ENCODE data around the gene TLE7.

Gene TLE7

GRCh38 chr16:71442051-71442440, at the start of gene TLE7:
TLE7 (minus strand) TSS chr16:71442054; CDS start chr16:71433324, 8,730 bp downstream.
- no peak for TF ChIP-seq CTCF (conservative IDR thresholded peaks at IDR 0.05; ENCODE audit: low read length)
- H3K4me3 ChIP-seq (ENCODE audit: low read length): no peak within 1 kb of the TSS
- no peak for DNase-seq (ENCODE audit: low read depth)

- DNase-seq (ENCODE audit: low read depth): no peak
- TF ChIP-seq CTCF (conservative IDR thresholded peaks at IDR 0.05; ENCODE audit: low read length): no peak
- no peak overlapping the region for H3K4me3 ChIP-seq (ENCODE audit: low read length)
Measured at GRCh38 chr16:71491054-71491453, 49.2 kb upstream of the TLE7 start.

- DNase-seq (ENCODE audit: low read depth): no peak
- no peak overlapping the region for H3K4me3 ChIP-seq (ENCODE audit: low read length)
- no peak for TF ChIP-seq CTCF (conservative IDR thresholded peaks at IDR 0.05; ENCODE audit: low read length)
Measured at GRCh38 chr16:71490361-71490760, 48.5 kb upstream of the TLE7 start.

- H3K4me3 ChIP-seq (ENCODE audit: low read length): no peak within 1 kb of the TSS
- no peak for DNase-seq (ENCODE audit: low read depth)
- TF ChIP-seq CTCF (conservative IDR thresholded peaks at IDR 0.05; ENCODE audit: low read length): no peak
Measured at GRCh38 chr16:71489122-71489521, 47.3 kb upstream of the TLE7 start, which contains the start of gene ZNF19. ZNF19 (minus strand) TSS chr16:71489324; CDS start chr16:71482114, 7,210 bp downstream.

GRCh38 chr16:71484006-71484893, 42.4 kb upstream of the TLE7 start:
- peak overlapping the region; percentile 96 for H3K4me3 ChIP-seq (ENCODE audit: low read length)
- DNase-seq (ENCODE audit: low read depth): peak; percentile 94
- no peak for TF ChIP-seq CTCF (conservative IDR thresholded peaks at IDR 0.05; ENCODE audit: low read length)

GRCh38 chr16:71482569-71482968, 40.7 kb upstream of the TLE7 start:
- no peak for DNase-seq (ENCODE audit: low read depth)
- TF ChIP-seq CTCF (conservative IDR thresholded peaks at IDR 0.05; ENCODE audit: low read length): no peak
- no peak overlapping the region for H3K4me3 ChIP-seq (ENCODE audit: low read length)

GRCh38 chr16:71480956-71481355, 39.1 kb upstream of the TLE7 start:
- no peak for DNase-seq (ENCODE audit: low read depth)
- TF ChIP-seq CTCF (conservative IDR thresholded peaks at IDR 0.05; ENCODE audit: low read length): no peak
- no peak overlapping the region for H3K4me3 ChIP-seq (ENCODE audit: low read length)

Data from AG10803 (cell line).